Fibroblast of lung (primary cell): ENCODE data around the gene CHAD.

Experiments
- CTCF ChIP-seq, 2 donors: IDR thresholded peaks in 1 of 2; conservative IDR thresholded peaks in 1 of 2; 1 replicate in 1 of 2; 2 replicates in 1 of 2; pipeline ENCODE4 v1.5.1; 2011 to 2012; ENCODE audit warnings: low read length in 2 of 2, control low read depth in 1 of 2, inconsistent platforms in 1 of 2, low read depth in 1 of 2, mild to moderate bottlenecking in 1 of 2
- EZH2 ChIP-seq: IDR thresholded peaks from 2 replicates; pipeline ENCODE4 v1.5.1; 2012; ENCODE audit warnings: low read length, control low read depth, mild to moderate bottlenecking; ENCODE audit errors: missing control alignments

- TF ChIP-seq EZH2, result no peak
- no peak for TF ChIP-seq CTCF (conservative IDR thresholded peaks at IDR 0.05 in 1 of 2, IDR thresholded peaks at IDR 0.05 in 1 of 2; ENCODE audit: low read depth in 1 of 2, low read length in 2 of 2)
Measured at GRCh38 chr17:50457621-50458020, 11.1 kb downstream of the CHAD start.
